ENCODE results near the gene DNAJA3. TPM values are rescaled to one million over a fixed set of nuclear protein-coding genes. Genes with fewer than 3 reads are reported as not detected.

DNAJA3 gene
- total and polyA plus RNA-seq, 2 donors (not counting 3 experiments of a cell fraction or from before 2014, with no cell fraction given) = 33.4 to 45.4 TPM

DNA sequence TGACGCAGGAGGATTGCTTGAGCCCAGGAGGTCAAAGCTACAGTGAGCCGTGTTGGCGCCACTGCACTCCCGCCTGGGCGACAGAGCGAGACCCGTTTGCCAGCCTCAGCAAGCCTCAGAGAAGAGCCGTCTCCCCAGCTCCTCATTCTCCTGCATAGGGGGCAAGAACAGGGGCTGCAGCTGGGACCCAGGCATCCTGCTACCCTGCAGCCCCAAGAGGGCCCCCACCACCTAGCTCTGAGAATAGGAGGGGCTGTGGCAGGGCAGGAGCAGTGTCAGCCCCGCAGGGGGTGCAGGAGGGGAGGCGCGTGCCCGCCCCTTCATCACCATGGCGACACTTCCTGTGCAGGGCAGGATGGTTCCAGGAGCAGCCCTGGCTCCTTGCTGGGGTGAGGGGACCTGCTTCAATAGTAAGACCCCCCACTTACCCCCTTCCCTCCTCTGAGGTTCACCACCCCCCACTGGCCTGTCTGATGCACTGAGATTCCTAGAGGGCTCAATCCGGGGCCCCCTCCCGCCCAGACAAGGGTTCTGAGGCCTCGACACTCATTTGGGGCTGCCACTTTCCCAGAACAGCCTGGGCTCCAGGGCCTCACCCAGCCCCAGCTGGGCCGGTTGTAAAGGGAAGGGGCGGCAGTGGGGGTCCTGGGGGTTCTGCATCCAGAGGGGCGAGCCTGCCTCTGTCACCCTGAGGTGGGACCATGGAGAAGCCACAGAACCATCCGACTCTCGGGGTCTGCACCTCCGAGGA is 33.9 kb upstream of the DNAJA3 start:
- no peak for FAIRE-seq
- ChIA-PET POLR2A (no interaction called here), CTCF (interaction anchor here (0.8 to 7.5 kb wide), 2 partner anchors 11 to 33 kb away, joined by 3 to 63 read pairs; no protein-coding TSS in a partner anchor)
- no peak overlapping the region for H3K4me3 ChIP-seq (replicated peaks in 1 of 3; ENCODE audit: insufficient read depth in 1 of 3, low read depth in 1 of 3, low read length in 3 of 3)
- no peaks in the 10 kb centered on the region for H3K27me3 ChIP-seq (ENCODE audit: control insufficient read depth in 2 of 2, insufficient read depth in 2 of 2, low read length in 2 of 2)
- no peak overlapping the region for H3K27ac ChIP-seq (ENCODE audit: insufficient read depth, low read depth, low read length)
- H3K4me2 ChIP-seq (ENCODE audit: insufficient read depth, low read length) = no peak overlapping the region
- intact Hi-C loops (cut with micrococcal nuclease) (no loop called here), dilution Hi-C loops (cut with MboI; ENCODE audit: extremely low pct_ligation_motif_present, low sequenced_read_pairs) (no loop called here)
- H3K36me3 ChIP-seq (ENCODE audit: control insufficient read depth in 2 of 2, extremely low read depth in 1 of 2, insufficient read depth in 2 of 2, low read length in 2 of 2) = peaks cover 0 to 24% of the 10 kb centered on the region in 2 experiments
- H2AFZ ChIP-seq (ENCODE audit: low read depth, low read length) = no peak overlapping the region
- no TSS peak for BruUV-seq (replicated peaks)
- TF ChIP-seq, protein P1, sequence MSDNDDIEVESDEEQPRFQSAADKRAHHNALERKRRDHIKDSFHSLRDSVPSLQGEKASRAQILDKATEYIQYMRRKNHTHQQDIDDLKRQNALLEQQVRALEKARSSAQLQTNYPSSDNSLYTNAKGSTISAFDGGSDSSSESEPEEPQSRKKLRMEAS (IDR thresholded peaks at IDR 0.05; ENCODE audit: insufficient read depth, insufficient read length) = no peak
- TF ChIP-seq JUN (IDR thresholded peaks at IDR 0.05; ENCODE audit: borderline replicate concordance, insufficient read depth, insufficient read length, low read depth) (no peak), POLR2A (IDR thresholded peaks at IDR 0.05; ENCODE audit: low read depth, low read length) (no peak), GATA2 (IDR thresholded peaks at IDR 0.05; ENCODE audit: insufficient read depth, insufficient read length, low read depth, low read length) (no peak)
- no peaks in the 10 kb centered on the region for H3K79me2 ChIP-seq (ENCODE audit: control insufficient read depth, insufficient read depth, low read length)
- H3K4me1 ChIP-seq (ENCODE audit: control insufficient read depth, extremely low read depth, insufficient read depth, low read length) = peaks cover 8% of the 10 kb centered on the region
- DNase-seq (ENCODE audit: low read depth, low spot score) = no peak
- no peaks in the 10 kb centered on the region for H3K9me1 ChIP-seq (replicated peaks; ENCODE audit: control insufficient read depth, extremely low read depth, insufficient read depth, low read length)
- no peak overlapping the region for H3K9ac ChIP-seq (replicated peaks; ENCODE audit: extremely low read depth, insufficient read depth, low read length)
- H4K20me1 ChIP-seq (replicated peaks; ENCODE audit: control insufficient read depth, extremely low read depth, insufficient read depth, low read length) = no peaks in the 10 kb centered on the region
- H3K9me3 ChIP-seq (replicated peaks; ENCODE audit: control insufficient read depth, insufficient read depth, low read length) = no peaks in the 10 kb centered on the region

DNA sequence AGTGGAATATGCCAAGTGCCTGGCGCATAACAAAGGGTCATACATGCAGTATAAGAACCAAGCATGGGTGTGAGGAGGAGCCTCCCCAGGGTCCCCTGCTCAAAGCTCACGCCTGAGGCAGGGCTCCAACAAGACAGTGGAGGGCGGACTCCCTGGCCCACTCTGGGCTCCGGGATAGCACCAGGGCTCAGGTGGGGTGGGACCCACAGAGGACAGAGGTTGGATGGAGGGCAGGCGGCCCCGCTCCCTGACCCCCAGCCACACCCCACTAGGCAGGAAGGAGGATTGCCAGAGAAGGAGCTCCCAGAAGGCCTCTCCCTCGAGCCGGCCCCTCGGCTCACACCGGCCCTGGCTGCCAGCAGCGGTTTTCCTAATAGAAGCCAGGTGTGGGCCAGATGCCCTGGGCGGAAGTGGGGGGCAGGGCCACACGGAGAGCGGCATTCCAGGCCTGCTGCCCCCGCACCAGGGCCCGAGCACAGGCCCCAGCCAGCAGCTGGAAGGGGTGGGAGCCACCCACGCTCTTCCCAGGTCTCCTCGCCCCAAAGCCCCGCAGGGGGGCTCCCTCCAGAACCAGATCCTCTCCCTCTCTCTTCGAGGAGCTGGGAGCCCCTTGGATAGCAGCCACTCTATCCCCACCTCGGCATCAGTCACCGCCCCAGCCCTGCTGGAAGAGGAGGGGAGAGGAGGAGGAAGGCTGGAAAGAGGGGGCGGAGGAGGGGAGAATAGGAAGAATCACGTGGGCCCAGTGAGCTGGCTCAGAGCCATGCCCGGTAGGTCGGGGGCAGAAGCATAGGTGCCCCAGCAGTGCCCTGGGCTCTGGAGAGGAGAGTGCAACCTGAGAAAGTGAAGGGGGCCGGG is 33.1 kb upstream of the DNAJA3 start:
- intact Hi-C loops (cut with micrococcal nuclease) = no loop called here
- dilution Hi-C loops (cut with MboI; ENCODE audit: extremely low pct_ligation_motif_present, low sequenced_read_pairs) = no loop called here
- FAIRE-seq = no peak

More for the DNA sequence above, 33.1 kb upstream of the DNAJA3 start:
- no peaks in the 10 kb centered on the region for H3K27me3 ChIP-seq (ENCODE audit: control insufficient read depth in 2 of 2, insufficient read depth in 2 of 2, low read length in 2 of 2)
- no peak for DNase-seq (ENCODE audit: low read depth, low spot score)
- H3K9me3 ChIP-seq (replicated peaks; ENCODE audit: control insufficient read depth, insufficient read depth, low read length) = no peaks in the 10 kb centered on the region
- H3K4me3 ChIP-seq (replicated peaks in 1 of 3; ENCODE audit: insufficient read depth in 1 of 3, low read depth in 1 of 3, low read length in 3 of 3) = no peak overlapping the region
- H3K4me1 ChIP-seq (ENCODE audit: control insufficient read depth, extremely low read depth, insufficient read depth, low read length) = peaks cover 2% of the 10 kb centered on the region
- no peak overlapping the region for H3K4me2 ChIP-seq (ENCODE audit: insufficient read depth, low read length)
- ChIA-PET POLR2A (no interaction called here), CTCF (interaction anchor here (0.8 to 7.5 kb wide), 5 partner anchors 11 to 42 kb away, joined by 3 to 63 read pairs (median 3); partner anchors contain the start of gene PAM16)
- H3K9me1 ChIP-seq (replicated peaks; ENCODE audit: control insufficient read depth, extremely low read depth, insufficient read depth, low read length) = no peaks in the 10 kb centered on the region
- TF ChIP-seq EZH2 (IDR thresholded peaks at IDR 0.05; ENCODE audit: borderline replicate concordance, low read depth, low read length, severe bottlenecking) (no peak), MYC (IDR thresholded peaks at IDR 0.05; ENCODE audit: low read depth, low read length) (no peak), FOS (IDR thresholded peaks at IDR 0.05; ENCODE audit: borderline replicate concordance, insufficient read depth, low read length) (no peak), POLR2A (IDR thresholded peaks at IDR 0.05; ENCODE audit: low read depth, low read length) (no peak), POLR2AphosphoS5 (IDR thresholded peaks at IDR 0.05; ENCODE audit: insufficient read depth, low read depth, low read length) (no peak), JUN (IDR thresholded peaks at IDR 0.05; ENCODE audit: borderline replicate concordance, insufficient read depth, insufficient read length, low read depth) (no peak), GATA2 (IDR thresholded peaks at IDR 0.05; ENCODE audit: insufficient read depth, insufficient read length, low read depth, low read length) (no peak)
- TF ChIP-seq, protein P1 (IDR thresholded peaks at IDR 0.05; ENCODE audit: insufficient read depth, insufficient read length) = no peak
- TF ChIP-seq, protein P2, sequence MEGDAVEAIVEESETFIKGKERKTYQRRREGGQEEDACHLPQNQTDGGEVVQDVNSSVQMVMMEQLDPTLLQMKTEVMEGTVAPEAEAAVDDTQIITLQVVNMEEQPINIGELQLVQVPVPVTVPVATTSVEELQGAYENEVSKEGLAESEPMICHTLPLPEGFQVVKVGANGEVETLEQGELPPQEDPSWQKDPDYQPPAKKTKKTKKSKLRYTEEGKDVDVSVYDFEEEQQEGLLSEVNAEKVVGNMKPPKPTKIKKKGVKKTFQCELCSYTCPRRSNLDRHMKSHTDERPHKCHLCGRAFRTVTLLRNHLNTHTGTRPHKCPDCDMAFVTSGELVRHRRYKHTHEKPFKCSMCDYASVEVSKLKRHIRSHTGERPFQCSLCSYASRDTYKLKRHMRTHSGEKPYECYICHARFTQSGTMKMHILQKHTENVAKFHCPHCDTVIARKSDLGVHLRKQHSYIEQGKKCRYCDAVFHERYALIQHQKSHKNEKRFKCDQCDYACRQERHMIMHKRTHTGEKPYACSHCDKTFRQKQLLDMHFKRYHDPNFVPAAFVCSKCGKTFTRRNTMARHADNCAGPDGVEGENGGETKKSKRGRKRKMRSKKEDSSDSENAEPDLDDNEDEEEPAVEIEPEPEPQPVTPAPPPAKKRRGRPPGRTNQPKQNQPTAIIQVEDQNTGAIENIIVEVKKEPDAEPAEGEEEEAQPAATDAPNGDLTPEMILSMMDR (IDR thresholded peaks at IDR 0.05; ENCODE audit: extremely low read depth in 1 of 2, insufficient read depth in 1 of 2, low read depth in 1 of 2, low read length in 2 of 2) = no peak
- H4K20me1 ChIP-seq (replicated peaks; ENCODE audit: control insufficient read depth, extremely low read depth, insufficient read depth, low read length) = no peaks in the 10 kb centered on the region
- no peaks in the 10 kb centered on the region for H3K79me2 ChIP-seq (ENCODE audit: control insufficient read depth, insufficient read depth, low read length)
- H2AFZ ChIP-seq (ENCODE audit: low read depth, low read length) = no peak overlapping the region
- H3K27ac ChIP-seq (ENCODE audit: insufficient read depth, low read depth, low read length) = no peak overlapping the region
- no TSS peak for BruUV-seq (replicated peaks)
- peaks cover 0 to 22% of the 10 kb centered on the region in 2 experiments for H3K36me3 ChIP-seq (ENCODE audit: control insufficient read depth in 2 of 2, extremely low read depth in 1 of 2, insufficient read depth in 2 of 2, low read length in 2 of 2)
- no peak overlapping the region for H3K9ac ChIP-seq (replicated peaks; ENCODE audit: extremely low read depth, insufficient read depth, low read length)

All from endothelial cell of umbilical vein (primary cell).